ENCODE results near the gene NEK4. TPM values are rescaled to one million over a fixed set of nuclear protein-coding genes. Genes with fewer than 3 reads are reported as not detected.

NEK4 gene
- total RNA-seq, 1 donor from 2014 or later = 15.1 TPM

GRCh38 chr3:52696830-52697631, 73.7 kb downstream of the NEK4 start:
- Mint-ChIP-seq H3K4me1 (ENCODE audit: low read depth, unreplicated experiment) (peaks cover 26% of the 10 kb centered on the region), H3K36me3 (ENCODE audit: low read depth, unreplicated experiment) (peaks cover 18% of the 10 kb centered on the region), H3K9me3 (ENCODE audit: unreplicated experiment) (no peaks in the 10 kb centered on the region), H3K27ac (ENCODE audit: unreplicated experiment) (peak overlapping the region; percentile 34), H3K4me3 (ENCODE audit: unreplicated experiment) (no peak overlapping the region), H3K27me3 (ENCODE audit: low read depth, unreplicated experiment) (no peaks in the 10 kb centered on the region)
- Histone ChIP-seq H3K79me2 (ENCODE audit: insufficient read depth, low read length) (peaks cover 44% of the 10 kb centered on the region), H3K4me2 (ENCODE audit: low read length) (no peak overlapping the region), H3K9me3 (ENCODE audit: insufficient read depth, low read depth, low read length) (no peaks in the 10 kb centered on the region), H3K4me1 (ENCODE audit: insufficient read depth, low read length) (no peaks in the 10 kb centered on the region), H3K27ac (ENCODE audit: low read depth, low read length) (no peak overlapping the region), H2AFZ (ENCODE audit: low read depth, low read length) (no peak overlapping the region), H3K9ac (ENCODE audit: low read length) (no peak overlapping the region), H3K36me3 (ENCODE audit: insufficient read depth, low read length) (peaks cover 61% of the 10 kb centered on the region), H3K4me3 (ENCODE audit: insufficient read depth, low read depth, low read length) (no peak overlapping the region), H4K20me1 (ENCODE audit: insufficient read depth, low read length) (peaks cover 51% of the 10 kb centered on the region), H3K27me3 (ENCODE audit: insufficient read depth, low read length) (no peaks in the 10 kb centered on the region)
- DNase-seq (ENCODE audit: low read depth) (no peak), FAIRE-seq (no peak)
- TF ChIP-seq CTCF (IDR thresholded peaks at IDR 0.05; ENCODE audit: insufficient read depth, low read depth, low read length) (no peak), EZH2 (IDR thresholded peaks at IDR 0.05; ENCODE audit: insufficient read depth, low read length) (no peak)

- Histone ChIP-seq H3K9ac (ENCODE audit: low read length) (no peak overlapping the region), H2AFZ (ENCODE audit: low read depth, low read length) (no peak overlapping the region), H3K4me1 (ENCODE audit: insufficient read depth, low read length) (no peaks in the 10 kb centered on the region), H3K27ac (ENCODE audit: low read depth, low read length) (no peak overlapping the region), H3K79me2 (ENCODE audit: insufficient read depth, low read length) (peaks cover 42% of the 10 kb centered on the region), H4K20me1 (ENCODE audit: insufficient read depth, low read length) (peaks cover 53% of the 10 kb centered on the region), H3K4me2 (ENCODE audit: low read length) (no peak overlapping the region), H3K4me3 (ENCODE audit: insufficient read depth, low read depth, low read length) (no peak overlapping the region), H3K27me3 (ENCODE audit: insufficient read depth, low read length) (no peaks in the 10 kb centered on the region), H3K36me3 (ENCODE audit: insufficient read depth, low read length) (peaks cover 65% of the 10 kb centered on the region), H3K9me3 (ENCODE audit: insufficient read depth, low read depth, low read length) (no peaks in the 10 kb centered on the region)
- Mint-ChIP-seq H3K4me1 (ENCODE audit: low read depth, unreplicated experiment) (peaks cover 26% of the 10 kb centered on the region), H3K27ac (ENCODE audit: unreplicated experiment) (no peak overlapping the region), H3K27me3 (ENCODE audit: low read depth, unreplicated experiment) (no peaks in the 10 kb centered on the region), H3K36me3 (ENCODE audit: low read depth, unreplicated experiment) (peaks cover 22% of the 10 kb centered on the region), H3K4me3 (ENCODE audit: unreplicated experiment) (no peak overlapping the region), H3K9me3 (ENCODE audit: unreplicated experiment) (no peaks in the 10 kb centered on the region)
- FAIRE-seq = no peak
- DNase-seq (ENCODE audit: low read depth) = no peak
- no peak for TF ChIP-seq EZH2 (IDR thresholded peaks at IDR 0.05; ENCODE audit: insufficient read depth, low read length)
- no peak for TF ChIP-seq CTCF (IDR thresholded peaks at IDR 0.05; ENCODE audit: insufficient read depth, low read depth, low read length)
These were observed 74.7 kb downstream of the NEK4 start for GRCh38 chr3:52695798-52696671.

All from astrocyte (in vitro differentiated cells and primary cell).